Measurements from ENCODE around the gene DNAL4.

DNAL4 gene

GRCh38 chr22:38793721-38794466 is at the start of gene DNAL4:
Gene DNAL4, minus strand, starts transcription at chr22:38794143. Its CDS starts 11,412 bp downstream, at chr22:38782731.
- DNase-seq (ENCODE audit: low read depth in 1 of 2, low spot score in 1 of 2) = peak; percentile 77 to 80

- DNase-seq (ENCODE audit: low read depth in 1 of 2, low spot score in 1 of 2) = peak; percentile 11 to 41
These were observed 49.3 kb upstream of the DNAL4 start for GRCh38 chr22:38843201-38843656.

- no peak for DNase-seq (ENCODE audit: low read depth in 1 of 2, low spot score in 1 of 2)
These were observed 48.7 kb upstream of the DNAL4 start for GRCh38 chr22:38842512-38843200.

GRCh38 chr22:38841635-38842034 is 47.7 kb upstream of the DNAL4 start:
- DNase-seq (ENCODE audit: low read depth in 1 of 2, low spot score in 1 of 2) = no peak

- DNase-seq (ENCODE audit: low read depth in 1 of 2, low spot score in 1 of 2) = no peak
These were observed 47.3 kb upstream of the DNAL4 start for GRCh38 chr22:38841211-38841610.

- no peak for DNase-seq (ENCODE audit: low read depth in 1 of 2, low spot score in 1 of 2)
These were observed 46.2 kb upstream of the DNAL4 start for GRCh38 chr22:38840129-38840528.

- no peak for DNase-seq (ENCODE audit: low read depth in 1 of 2, low spot score in 1 of 2)
These were observed 45.7 kb upstream of the DNAL4 start for GRCh38 chr22:38839686-38840085.

- no peak for DNase-seq (ENCODE audit: low read depth in 1 of 2, low spot score in 1 of 2)
These were observed 43.5 kb upstream of the DNAL4 start for GRCh38 chr22:38837414-38837928.

GRCh38 chr22:38835888-38836301 is 42.0 kb upstream of the DNAL4 start:
- DNase-seq (ENCODE audit: low read depth in 1 of 2, low spot score in 1 of 2) = no peak

GRCh38 chr22:38834991-38835390 is 41.0 kb upstream of the DNAL4 start:
- DNase-seq (ENCODE audit: low read depth in 1 of 2, low spot score in 1 of 2) = no peak

GRCh38 chr22:38834215-38834953 is 40.4 kb upstream of the DNAL4 start:
- DNase-seq (ENCODE audit: low read depth in 1 of 2, low spot score in 1 of 2) = no peak

- DNase-seq (ENCODE audit: low read depth in 1 of 2, low spot score in 1 of 2) = no peak
These were observed 39.1 kb upstream of the DNAL4 start for GRCh38 chr22:38833061-38833460.

- DNase-seq (ENCODE audit: low read depth in 1 of 2, low spot score in 1 of 2) = no peak
These were observed 38.3 kb upstream of the DNAL4 start for GRCh38 chr22:38832005-38832978.

GRCh38 chr22:38831166-38831945 is 37.4 kb upstream of the DNAL4 start:
- no peak for DNase-seq (ENCODE audit: low read depth in 1 of 2, low spot score in 1 of 2)

GRCh38 chr22:38830845-38831108 is 36.8 kb upstream of the DNAL4 start:
- no peak for DNase-seq (ENCODE audit: low read depth in 1 of 2, low spot score in 1 of 2)

- no peak for DNase-seq (ENCODE audit: low read depth in 1 of 2, low spot score in 1 of 2)
These were observed 36.3 kb upstream of the DNAL4 start for GRCh38 chr22:38830026-38830844.

GRCh38 chr22:38829485-38829884 is 35.5 kb upstream of the DNAL4 start:
- DNase-seq (ENCODE audit: low read depth in 1 of 2, low spot score in 1 of 2) = no peak

- no peak for DNase-seq (ENCODE audit: low read depth in 1 of 2, low spot score in 1 of 2)
These were observed 34.8 kb upstream of the DNAL4 start for GRCh38 chr22:38828616-38829205.

GRCh38 chr22:38828191-38828590 is 34.2 kb upstream of the DNAL4 start:
- DNase-seq (ENCODE audit: low read depth in 1 of 2, low spot score in 1 of 2) = no peak

All from stimulated activated CD4-positive, alpha-beta T cell treated with anti-CD3 and anti-CD28 coated beads, Interleukin-15, amount 100 ng/mL, for 1 hour (primary cell).